SK-N-SH (cell line): ENCODE results near the gene GLOD4. TPM values are rescaled to one million over a fixed set of nuclear protein-coding genes. Genes with fewer than 3 reads are reported as not detected.

Experiments
- CTCF ChIA-PET: fragments of 300-600, 350-600 bp; formaldehyde crosslinking; extraction: SDS; loops from one replicate; lab custom pipeline; 2021; lab: Yijun Ruan, JAX
- POLR2A ChIA-PET: fragments of 350-600 bp; sonication (Branson Sonifier 250); formaldehyde crosslinking; extraction: SDS; loops from one replicate; lab custom pipeline; 2020; ENCODE audit warnings: antibody characterized with exemption, inconsistent platforms; lab: Yijun Ruan, JAX
- DNase-seq: peaks from one replicate; pipeline ENCODE4 v3.0.0; 2012
- H2AFZ ChIP-seq: fragments of 200-600 bp; sonication (generic); 2 replicates; pipeline ENCODE4 v1.8.1; 2016; ENCODE audit warnings: antibody characterized with exemption, mild to moderate bottlenecking, low read depth
- H3F3A ChIP-seq: fragments of 200-600 bp; sonication (generic); replicated peaks from 2 replicates; pipeline ENCODE3; 2016; ENCODE audit warnings: antibody characterized with exemption, mild to moderate bottlenecking; ENCODE audit not compliant: insufficient read depth
- H3K27ac ChIP-seq, 2 experiments: fragments of 200-500 bp in 1 of 2; fragments of 200-600 bp in 1 of 2; sonication (Bioruptor generic) in 1 of 2; sonication (generic), shearing (Covaris generic) in 1 of 2; 2 replicates each; pipeline versions ENCODE4 v1.5.1 to v1.6.1; 2014 to 2016; ENCODE audit warnings: low read depth in 2 of 2, inconsistent platforms in 1 of 2, low read length in 1 of 2, mild to moderate bottlenecking in 1 of 2, mixed read lengths in 1 of 2
- H3K27me3 ChIP-seq: fragments of 200-600 bp; sonication (generic), shearing (Covaris generic); 2 replicates; pipeline ENCODE4 v1.6.1; 2016; ENCODE audit warnings: mixed run types; ENCODE audit not compliant: insufficient read depth
- H3K36me3 ChIP-seq, 2 experiments: fragments of 200-500 bp in 1 of 2; fragments of 200-600 bp in 1 of 2; sonication (Bioruptor generic) in 1 of 2; sonication (generic) in 1 of 2; replicated peaks in 1 of 2; 2 replicates each; pipeline versions ENCODE3 to v1.5.1; 2014 to 2016; ENCODE audit warnings: low read length in 1 of 2, mild to moderate bottlenecking in 1 of 2; ENCODE audit not compliant: insufficient read depth in 2 of 2, control insufficient read depth in 1 of 2
- H3K4me1 ChIP-seq, 2 experiments: fragments of 200-500 bp in 1 of 2; fragments of 200-600 bp in 1 of 2; sonication (Bioruptor generic) in 1 of 2; sonication (generic), shearing (Covaris generic) in 1 of 2; 2 replicates each; pipeline versions ENCODE4 v1.5.1 to v1.6.1; 2014 to 2016; ENCODE audit warnings: low read depth in 1 of 2, low read length in 1 of 2, mixed run types in 1 of 2; ENCODE audit not compliant: insufficient read depth in 2 of 2, control insufficient read depth in 1 of 2
- H3K4me2 ChIP-seq: fragments of 200-600 bp; sonication (generic), shearing (Covaris generic); 2 replicates; pipeline ENCODE4 v1.6.1; 2017; ENCODE audit warnings: mixed run types
- H3K4me3 ChIP-seq, 2 experiments: fragments of 200-500 bp in 1 of 2; fragments of 200-600 bp in 1 of 2; sonication (Bioruptor generic) in 1 of 2; sonication (generic), shearing (Covaris generic) in 1 of 2; 2 replicates each; pipeline versions ENCODE4 v1.5.1 to v1.8.1; 2014 to 2016; ENCODE audit warnings: low read depth in 2 of 2, inconsistent platforms in 1 of 2, low read length in 1 of 2, mild to moderate bottlenecking in 1 of 2, mixed read lengths in 1 of 2, moderate library complexity in 1 of 2
- H3K79me2 ChIP-seq: fragments of 200-600 bp; sonication (generic); 2 replicates; pipeline ENCODE4 v1.8.1; 2017; ENCODE audit warnings: mild to moderate bottlenecking; ENCODE audit not compliant: insufficient read depth
- H3K9ac ChIP-seq: fragments of 200-600 bp; sonication (generic); 2 replicates; pipeline ENCODE4 v1.6.1; 2017; ENCODE audit warnings: mixed run types
- H3K9me2 ChIP-seq: fragments of 200-600 bp; sonication (generic); 2 replicates; pipeline ENCODE4 v1.6.1; 2017; ENCODE audit warnings: mixed run types
- H3K9me3 ChIP-seq: fragments of 200-600 bp; sonication (generic); 2 replicates; pipeline ENCODE4 v1.6.1; 2017; ENCODE audit warnings: mixed run types, mild to moderate bottlenecking, moderate library complexity
- H4K20me1 ChIP-seq: fragments of 200-600 bp; sonication (generic); 2 replicates; pipeline ENCODE4 v1.6.1; 2017; ENCODE audit warnings: mild to moderate bottlenecking, mixed run types; ENCODE audit not compliant: insufficient read depth
- ELF1 ChIP-seq: IDR thresholded peaks from 2 replicates; pipeline ENCODE4 v1.4.0; 2012
- EP300 ChIP-seq, 2 experiments: IDR thresholded peaks; 2 replicates each; pipeline versions ENCODE4 v1.4.0 to v1.6.1; 2012; ENCODE audit warnings: borderline replicate concordance in 1 of 2, low read depth in 1 of 2, low read length in 1 of 2
- IRF3 ChIP-seq: fragments of 150-350 bp; IDR thresholded peaks from 2 replicates; pipeline ENCODE4 v1.6.1; 2016; ENCODE audit warnings: mild to moderate bottlenecking, low read depth, low read length
- MXI1 ChIP-seq: IDR thresholded peaks from 2 replicates; pipeline ENCODE4 v1.6.1; 2012; ENCODE audit warnings: mild to moderate bottlenecking, low read depth, low read length, improper control_type of control experiment
- NFIC ChIP-seq: IDR thresholded peaks from 2 replicates; pipeline ENCODE4 v1.4.0; 2012; ENCODE audit warnings: borderline replicate concordance
- RCOR1 ChIP-seq: fragments of 150-350 bp; IDR thresholded peaks from 2 replicates; pipeline ENCODE4 v1.6.1; 2017; ENCODE audit warnings: antibody characterized with exemption, low read length
- RXRA ChIP-seq: IDR thresholded peaks from 2 replicates; pipeline ENCODE4 v1.4.0; 2012; ENCODE audit warnings: low read depth, mild to moderate bottlenecking, borderline replicate concordance
- TAF1 ChIP-seq: IDR thresholded peaks from 2 replicates; pipeline ENCODE4 v1.6.1; 2012; ENCODE audit warnings: low read depth, mild to moderate bottlenecking, low read length, moderate library complexity, borderline replicate concordance
- TCF12 ChIP-seq: IDR thresholded peaks from 2 replicates; pipeline ENCODE4 v1.4.0; 2012
- TEAD4 ChIP-seq: IDR thresholded peaks from 2 replicates; pipeline ENCODE4 v1.4.0; 2012; ENCODE audit warnings: mild to moderate bottlenecking, borderline replicate concordance; ENCODE audit not compliant: insufficient read depth
- YY1 ChIP-seq: IDR thresholded peaks from 2 replicates; pipeline ENCODE4 v1.4.0; 2012; ENCODE audit warnings: low read depth, mild to moderate bottlenecking
- WGBS: methylation state at CpG from one replicate; pipeline ENCODE4 v1.1.6; 2017; ENCODE audit warnings: low lambda C conversion rate; 5-methylcytosine and 5-hydroxymethylcytosine counted together
- polyA plus RNA-seq, 3 experiments: library from polyadenylated mRNA; depleted of rRNA; stranded (reverse); fragments of >200 nt; gene quantifications; 2 replicates each; pipeline ENCODE4 v1.2.3, GENCODE V29; 2012
- TF ChIP-seq, protein P1 (sequence below): fragments of 200-600 bp; sonication (generic); IDR thresholded peaks from 2 replicates; pipeline ENCODE4 v1.6.1; 2017; ENCODE audit warnings: antibody characterized with exemption, mild to moderate bottlenecking, moderate library complexity
- TF ChIP-seq, protein P2 (sequence below): fragments of 150-350 bp; IDR thresholded peaks from 2 replicates; pipeline ENCODE4 v1.6.1; 2017; ENCODE audit warnings: antibody characterized with exemption, low read length, low read depth, borderline replicate concordance

Gene GLOD4
- polyA plus RNA-seq, 1 of the 3 experiments (the other 2 are of a cell fraction), result 34.3 TPM

DNA sequence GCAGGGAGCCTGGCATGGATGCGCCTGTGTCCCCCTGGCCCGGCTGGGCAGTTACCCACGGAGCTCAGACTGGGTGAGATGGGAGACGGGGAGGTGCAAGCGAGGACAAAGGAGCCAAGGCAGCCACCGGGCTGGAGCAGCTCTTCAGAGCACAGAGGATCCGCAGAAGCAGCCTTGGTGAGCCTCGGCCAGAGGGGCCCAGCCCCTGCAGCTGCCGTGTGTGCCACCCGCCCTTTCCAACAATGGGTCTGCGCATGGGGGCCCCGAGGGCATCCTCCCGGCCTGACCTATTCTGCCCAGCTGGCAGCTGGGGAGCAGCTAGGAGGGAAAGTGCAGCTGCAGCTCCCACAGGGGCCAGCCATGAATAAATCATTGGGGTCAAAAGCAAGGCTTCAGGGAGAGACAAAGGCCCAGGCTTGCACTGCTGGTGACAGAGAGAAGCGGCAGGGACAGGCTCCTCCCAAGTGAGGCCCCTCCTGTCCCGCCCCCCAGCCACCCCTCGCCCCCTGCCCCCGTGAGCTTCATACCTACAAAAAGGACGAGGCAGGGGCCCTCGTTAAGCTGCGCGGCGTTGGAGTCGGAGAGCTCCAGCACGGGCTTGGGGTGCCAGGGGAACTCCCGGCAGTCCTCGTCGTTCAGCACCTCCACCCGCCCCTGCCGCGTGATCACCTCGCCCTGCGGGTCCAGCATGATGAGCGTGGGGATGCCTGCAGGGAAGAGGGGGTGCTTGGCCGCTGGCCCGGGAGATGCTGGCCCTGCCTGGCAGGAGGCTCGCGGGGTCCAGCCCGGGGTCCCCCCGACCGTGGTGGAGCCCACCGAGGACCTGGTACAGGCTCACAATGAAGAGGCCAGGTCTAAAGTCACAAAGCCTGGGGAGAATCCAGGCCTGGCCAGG is 22.7 kb upstream of the GLOD4 start:
- H3K9me2 ChIP-seq, result no peaks in the 10 kb centered on the region
- no peaks in the 10 kb centered on the region for H3K4me1 ChIP-seq
- H4K20me1 ChIP-seq, result no peaks in the 10 kb centered on the region
- no peak for DNase-seq
- no peaks in the 10 kb centered on the region for H3K79me2 ChIP-seq
- CTCF ChIA-PET, result interaction anchor here (2.1 to 3.2 kb wide), 2 partner anchors 10 to 176 kb away, joined by 7 to 10 read pairs; no protein-coding TSS in a partner anchor
- H3K27ac ChIP-seq, result no peak overlapping the region
- WGBS, result 52% methylated on average over 23 of the region's 41 CpGs
- H3K9me3 ChIP-seq, result no peaks in the 10 kb centered on the region
- H3K4me2 ChIP-seq, result no peak overlapping the region
- no peaks in the 10 kb centered on the region for H3K36me3 ChIP-seq
- TF ChIP-seq RXRA, result no peak
- no peak for TF ChIP-seq NFIC
- no peak for TF ChIP-seq ELF1
- TF ChIP-seq TEAD4, result no peak
- TF ChIP-seq EP300 (IDR thresholded peaks at IDR 0.05; ENCODE audit: borderline replicate concordance in 1 of 2, low read depth in 1 of 2, low read length in 1 of 2), result no peak
- no peak for TF ChIP-seq MXI1
- no peak for TF ChIP-seq TCF12
- no peak for TF ChIP-seq IRF3
- no peak for TF ChIP-seq RCOR1
- TF ChIP-seq TAF1, result no peak
- TF ChIP-seq, protein P1, sequence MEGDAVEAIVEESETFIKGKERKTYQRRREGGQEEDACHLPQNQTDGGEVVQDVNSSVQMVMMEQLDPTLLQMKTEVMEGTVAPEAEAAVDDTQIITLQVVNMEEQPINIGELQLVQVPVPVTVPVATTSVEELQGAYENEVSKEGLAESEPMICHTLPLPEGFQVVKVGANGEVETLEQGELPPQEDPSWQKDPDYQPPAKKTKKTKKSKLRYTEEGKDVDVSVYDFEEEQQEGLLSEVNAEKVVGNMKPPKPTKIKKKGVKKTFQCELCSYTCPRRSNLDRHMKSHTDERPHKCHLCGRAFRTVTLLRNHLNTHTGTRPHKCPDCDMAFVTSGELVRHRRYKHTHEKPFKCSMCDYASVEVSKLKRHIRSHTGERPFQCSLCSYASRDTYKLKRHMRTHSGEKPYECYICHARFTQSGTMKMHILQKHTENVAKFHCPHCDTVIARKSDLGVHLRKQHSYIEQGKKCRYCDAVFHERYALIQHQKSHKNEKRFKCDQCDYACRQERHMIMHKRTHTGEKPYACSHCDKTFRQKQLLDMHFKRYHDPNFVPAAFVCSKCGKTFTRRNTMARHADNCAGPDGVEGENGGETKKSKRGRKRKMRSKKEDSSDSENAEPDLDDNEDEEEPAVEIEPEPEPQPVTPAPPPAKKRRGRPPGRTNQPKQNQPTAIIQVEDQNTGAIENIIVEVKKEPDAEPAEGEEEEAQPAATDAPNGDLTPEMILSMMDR, result no peak
- no peak for TF ChIP-seq YY1
- TF ChIP-seq, protein P2, sequence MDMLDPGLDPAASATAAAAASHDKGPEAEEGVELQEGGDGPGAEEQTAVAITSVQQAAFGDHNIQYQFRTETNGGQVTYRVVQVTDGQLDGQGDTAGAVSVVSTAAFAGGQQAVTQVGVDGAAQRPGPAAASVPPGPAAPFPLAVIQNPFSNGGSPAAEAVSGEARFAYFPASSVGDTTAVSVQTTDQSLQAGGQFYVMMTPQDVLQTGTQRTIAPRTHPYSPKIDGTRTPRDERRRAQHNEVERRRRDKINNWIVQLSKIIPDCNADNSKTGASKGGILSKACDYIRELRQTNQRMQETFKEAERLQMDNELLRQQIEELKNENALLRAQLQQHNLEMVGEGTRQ, result no peak
- no peak overlapping the region for H3K9ac ChIP-seq
- no peaks in the 10 kb centered on the region for H3F3A ChIP-seq
- H3K4me3 ChIP-seq, result no peak overlapping the region
- no peak overlapping the region for H2AFZ ChIP-seq
- peaks cover 54% of the 10 kb centered on the region; the same call in 1 of the 2 replicates for H3K27me3 ChIP-seq
- POLR2A ChIA-PET, result interaction anchor here (0.8 kb wide), 1 partner anchor 9 kb away, joined by 3 read pairs; no protein-coding TSS in a partner anchor
